22Rv1 (cell line): Measurements from ENCODE around the gene THAP4.
"Not testable (repeated sequence)": the region's sequence is repeated elsewhere in the genome, so short reads cannot be mapped to it uniquely, and the experiment has no call there.

Source experiments
- H3K27ac ChIP-seq: fragments of 450-650 bp; 2 replicates; pipeline ENCODE4 v1.5.1; 2017
- CTCF ChIP-seq: fragments of 450-650 bp; IDR thresholded peaks from 2 replicates; pipeline ENCODE4 v1.5.1; 2017; ENCODE audit warnings: mild to moderate bottlenecking
- ZFX ChIP-seq: fragments of 450-650 bp; IDR thresholded peaks from 2 replicates; pipeline ENCODE4 v1.6.1; 2017; ENCODE audit warnings: antibody characterized with exemption, borderline replicate concordance

The THAP4 gene

GRCh38 chr2:241568726-241569125, 68.2 kb downstream of the THAP4 start:
- no peak for TF ChIP-seq CTCF
- no peak for TF ChIP-seq ZFX
- H3K27ac ChIP-seq, result no peak overlapping the region

GRCh38 chr2:241567776-241568175, 69.2 kb downstream of the THAP4 start:
- TF ChIP-seq CTCF (no peak), ZFX (no peak)
- H3K27ac ChIP-seq, result no peak overlapping the region

- not testable (repeated sequence) for H3K27ac ChIP-seq
Measured at GRCh38 chr2:241567266-241567665, 69.7 kb downstream of the THAP4 start.

- TF ChIP-seq ZFX, result no peak
- no peak for TF ChIP-seq CTCF
- H3K27ac ChIP-seq, result no peak overlapping the region
Measured at GRCh38 chr2:241566468-241566867, 70.5 kb downstream of the THAP4 start.

GRCh38 chr2:241566021-241566420, 70.9 kb downstream of the THAP4 start:
- H3K27ac ChIP-seq, result not testable (repeated sequence)

GRCh38 chr2:241565411-241565810, 71.5 kb downstream of the THAP4 start:
- no peak for TF ChIP-seq CTCF
- no peak for TF ChIP-seq ZFX
- H3K27ac ChIP-seq, result no peak overlapping the region

- H3K27ac ChIP-seq, result no peak overlapping the region
- no peak for TF ChIP-seq CTCF
- TF ChIP-seq ZFX, result no peak
Measured at GRCh38 chr2:241564596-241565410, 72.2 kb downstream of the THAP4 start.

- TF ChIP-seq CTCF, result no peak
- TF ChIP-seq ZFX, result no peak
- no peak overlapping the region for H3K27ac ChIP-seq
Measured at GRCh38 chr2:241563981-241564595, 72.9 kb downstream of the THAP4 start.
